HG02623 (cell line): ENCODE measurements around the gene CNIH4.
"Not testable (repeated sequence)": the region's sequence is repeated elsewhere in the genome, so short reads cannot be mapped to it uniquely, and the experiment has no call there.

Experiments used
- ATAC-seq: cut with Tn5 transposase; IDR thresholded peaks from one replicate; pipeline ENCODE4 v1.9.1; 2021; ENCODE audit warnings: moderate library complexity; ENCODE audit not compliant: unreplicated experiment

CNIH4 gene

GRCh38 chr1:224356685-224357625 lies at the start of gene CNIH4:
Gene CNIH4, plus strand, starts transcription at chr1:224356879. Its CDS starts 46 bp downstream, at chr1:224356925.
- ATAC-seq = peak; percentile 98

GRCh38 chr1:224308064-224308463 lies 48.6 kb upstream of the CNIH4 start:
- ATAC-seq = no peak

GRCh38 chr1:224311503-224311902 lies 45.2 kb upstream of the CNIH4 start:
- ATAC-seq = not testable (repeated sequence)

- no peak for ATAC-seq
Observed at GRCh38 chr1:224312025-224312424, 44.7 kb upstream of the CNIH4 start.

GRCh38 chr1:224317383-224318045 lies 39.2 kb upstream of the CNIH4 start:
- no peak for ATAC-seq

DNA sequence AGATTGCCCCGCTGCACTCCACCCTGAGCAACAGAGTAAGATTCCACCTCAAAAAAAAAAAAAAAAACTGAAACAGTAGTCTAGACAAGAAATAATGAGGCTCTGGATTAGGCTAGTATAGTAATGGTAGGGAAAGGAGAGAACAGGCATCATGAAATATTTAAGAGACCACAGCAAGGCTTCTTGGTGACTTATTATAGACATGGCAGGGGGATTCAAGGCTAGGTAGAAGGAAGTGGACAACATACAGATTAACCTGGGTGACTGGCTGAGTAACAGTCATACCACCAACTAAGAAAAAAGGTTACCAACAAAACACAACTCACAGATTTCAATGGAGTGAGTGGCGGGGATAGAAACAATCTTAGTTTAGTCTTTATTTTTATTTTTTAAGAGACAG lies 35.0 kb upstream of the CNIH4 start:
- no peak for ATAC-seq

DNA sequence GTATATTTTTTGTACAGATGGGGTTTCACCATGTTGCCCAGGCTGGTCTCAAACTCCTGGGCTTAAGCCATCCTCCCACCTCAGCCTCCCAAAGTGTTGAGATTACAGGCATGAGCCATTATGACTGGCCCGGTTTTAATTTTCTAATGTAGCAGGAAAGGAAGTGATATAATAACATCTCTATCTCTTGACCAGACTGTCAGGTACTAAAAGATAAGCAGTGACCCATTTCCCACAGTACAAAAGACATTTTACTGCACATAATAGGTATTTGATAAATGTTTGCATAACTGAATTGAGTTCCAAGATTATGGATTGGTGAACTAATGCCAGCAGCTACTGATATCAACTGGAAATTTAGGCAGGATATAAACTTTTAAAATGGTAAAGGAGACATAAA lies 30.7 kb upstream of the CNIH4 start:
- ATAC-seq = no peak

- ATAC-seq = no peak
Observed at GRCh38 chr1:224328644-224329043, 28.0 kb upstream of the CNIH4 start.

- no peak for ATAC-seq
Observed at GRCh38 chr1:224329484-224329841, 27.2 kb upstream of the CNIH4 start.

DNA sequence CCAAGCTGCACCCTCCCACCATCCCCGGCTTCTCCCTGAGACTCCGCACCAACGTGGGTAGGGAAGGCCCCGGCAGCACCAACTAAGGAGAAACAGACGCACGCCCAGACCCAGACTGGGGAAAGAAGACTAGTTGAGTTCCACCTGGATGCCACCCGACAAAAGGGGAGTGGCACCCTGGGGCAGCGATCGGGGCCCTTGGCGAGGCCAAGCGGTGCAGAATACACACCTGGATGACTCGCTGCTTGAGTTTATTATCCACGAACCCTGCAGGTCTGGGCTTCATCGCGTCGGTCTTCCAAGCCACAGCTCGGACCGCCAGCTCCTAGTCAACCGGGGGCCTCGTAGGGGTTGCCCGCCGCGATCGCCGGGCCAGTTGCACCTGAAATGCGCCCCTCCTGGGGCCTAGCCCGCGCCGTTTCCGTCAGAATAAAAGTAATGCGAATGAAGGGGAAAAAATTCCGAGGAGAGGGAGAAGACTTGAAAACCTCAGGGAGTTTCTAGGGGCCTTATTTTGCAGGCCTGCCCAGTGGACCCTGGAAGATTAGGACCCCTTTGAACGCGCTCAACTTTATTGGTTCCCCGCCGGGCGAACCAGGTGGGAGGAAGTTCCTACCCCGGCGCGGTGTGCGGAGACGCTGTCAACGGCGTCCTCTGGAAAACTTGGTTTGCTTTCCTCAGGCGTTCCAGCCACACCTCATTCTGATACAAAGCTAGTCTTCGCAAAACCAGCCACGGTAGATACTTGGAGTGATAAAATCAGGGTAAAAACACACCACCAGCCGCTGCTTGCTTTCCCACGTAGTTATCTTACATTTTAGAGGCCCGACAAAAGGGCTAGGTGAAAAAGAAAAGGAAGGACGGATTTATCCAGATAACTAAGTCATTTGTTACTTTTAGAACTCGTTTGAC lies 26.6 kb upstream of the CNIH4 start, which contains the start of gene NVL:
Gene NVL (minus strand): TSS at position 331 of the 912 bp plus-strand sequence. CDS start 45 bp downstream, at position 286.
- ATAC-seq = peak; percentile 76

GRCh38 chr1:224331326-224331725 lies 25.4 kb upstream of the CNIH4 start:
- no peak for ATAC-seq

GRCh38 chr1:224331824-224332223 lies 24.9 kb upstream of the CNIH4 start:
- ATAC-seq = no peak

- no peak for ATAC-seq
Observed at GRCh38 chr1:224333309-224333926, 23.3 kb upstream of the CNIH4 start.

- no peak for ATAC-seq
Observed at GRCh38 chr1:224333939-224334786, 22.5 kb upstream of the CNIH4 start.

- no peak for ATAC-seq
Observed at GRCh38 chr1:224338150-224338838, 18.4 kb upstream of the CNIH4 start.

DNA sequence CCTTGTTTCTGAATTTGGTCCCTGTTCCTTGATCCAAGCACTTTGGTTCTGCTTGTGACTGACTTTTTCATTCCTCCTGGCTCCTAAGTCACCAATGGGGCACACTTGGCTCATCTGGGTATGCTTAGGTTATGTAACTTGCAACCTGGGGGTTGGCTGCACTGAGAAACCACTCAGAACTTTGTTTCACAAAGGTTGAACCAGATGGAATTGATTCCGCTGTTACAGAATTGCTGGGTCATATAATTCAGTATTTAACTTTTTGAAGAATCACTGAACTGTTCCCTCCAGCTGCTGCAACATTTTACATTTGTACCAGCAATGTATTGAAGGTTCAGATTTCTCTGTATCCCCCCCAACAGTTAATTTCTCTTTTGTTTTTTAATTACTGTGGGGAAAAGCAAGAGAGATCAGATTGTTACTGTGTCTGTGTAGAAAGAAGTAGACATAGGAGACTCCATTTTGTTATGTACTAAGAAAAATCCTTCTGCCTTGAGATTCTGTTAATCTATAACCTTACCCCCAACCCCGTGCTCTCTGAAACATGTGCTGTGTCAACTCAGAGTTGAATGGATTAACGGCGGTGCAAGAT lies 17.1 kb upstream of the CNIH4 start:
- no peak for ATAC-seq

DNA sequence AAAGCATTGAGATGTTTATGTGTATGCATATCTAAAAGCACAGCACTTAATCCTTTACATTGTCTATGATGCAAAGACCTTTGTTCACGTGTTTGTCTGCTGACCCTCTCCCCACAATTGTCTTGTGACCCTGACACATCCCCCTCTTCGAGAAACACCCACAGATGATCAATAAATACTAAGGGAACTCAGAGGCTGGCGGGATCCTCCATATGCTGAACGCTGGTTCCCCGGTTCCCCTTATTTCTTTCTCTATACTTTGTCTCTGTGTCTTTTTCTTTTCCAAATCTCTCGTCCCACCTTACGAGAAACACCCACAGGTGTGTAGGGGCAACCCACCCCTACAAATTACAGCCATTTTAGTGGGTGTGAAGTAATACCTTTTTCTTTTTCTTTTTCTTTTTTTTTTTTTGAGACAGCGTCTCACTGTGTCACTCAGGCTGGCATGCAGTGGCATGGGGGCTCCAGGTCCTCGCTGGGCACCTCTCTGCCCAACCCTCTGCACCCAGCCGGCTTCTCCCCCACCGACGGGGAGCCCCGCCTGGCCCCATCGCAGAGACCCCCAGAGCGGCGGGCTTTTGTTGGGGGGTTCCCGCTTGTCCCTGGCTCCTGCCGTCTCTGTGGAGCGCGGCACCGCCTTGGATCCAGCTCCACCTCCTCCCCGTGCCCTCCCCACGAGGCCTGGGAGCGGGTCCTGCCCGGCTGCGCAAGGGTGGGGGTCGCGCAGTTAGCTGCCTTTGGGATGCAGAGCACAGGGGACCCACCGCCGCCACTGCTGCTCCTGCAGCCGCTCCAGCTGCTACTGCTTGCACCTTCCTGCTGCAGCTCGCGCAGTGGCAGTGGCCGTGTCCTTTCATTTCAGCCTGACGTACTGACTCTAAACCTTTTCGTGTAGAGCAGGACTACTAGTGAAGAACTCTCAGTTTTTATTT lies 16.0 kb upstream of the CNIH4 start:
- peak; percentile 68 for ATAC-seq

GRCh38 chr1:224343679-224344078 lies 13.0 kb upstream of the CNIH4 start:
- ATAC-seq = no peak
